Testis (tissue), 2 donors: ENCODE data around the gene TUBG1.

Source experiments
- POLR2A ChIP-seq: fragments of 450-650 bp; IDR thresholded peaks from one replicate; pipeline ENCODE4 v1.6.1; 2017; ENCODE audit warnings: antibody characterized with exemption, mild to moderate bottlenecking, moderate library complexity
- TF ChIP-seq, protein P1 (sequence below), 3 experiments: fragments of 450-650 bp in 2 of 3; fragments of 200-600 bp in 1 of 3; sonication (generic) in 1 of 3; IDR thresholded peaks; one replicate each; pipeline ENCODE4 v1.5.1; 2016 to 2019; ENCODE audit warnings: antibody characterized with exemption in 3 of 3, mild to moderate bottlenecking in 2 of 3, moderate library complexity in 1 of 3

DNA sequence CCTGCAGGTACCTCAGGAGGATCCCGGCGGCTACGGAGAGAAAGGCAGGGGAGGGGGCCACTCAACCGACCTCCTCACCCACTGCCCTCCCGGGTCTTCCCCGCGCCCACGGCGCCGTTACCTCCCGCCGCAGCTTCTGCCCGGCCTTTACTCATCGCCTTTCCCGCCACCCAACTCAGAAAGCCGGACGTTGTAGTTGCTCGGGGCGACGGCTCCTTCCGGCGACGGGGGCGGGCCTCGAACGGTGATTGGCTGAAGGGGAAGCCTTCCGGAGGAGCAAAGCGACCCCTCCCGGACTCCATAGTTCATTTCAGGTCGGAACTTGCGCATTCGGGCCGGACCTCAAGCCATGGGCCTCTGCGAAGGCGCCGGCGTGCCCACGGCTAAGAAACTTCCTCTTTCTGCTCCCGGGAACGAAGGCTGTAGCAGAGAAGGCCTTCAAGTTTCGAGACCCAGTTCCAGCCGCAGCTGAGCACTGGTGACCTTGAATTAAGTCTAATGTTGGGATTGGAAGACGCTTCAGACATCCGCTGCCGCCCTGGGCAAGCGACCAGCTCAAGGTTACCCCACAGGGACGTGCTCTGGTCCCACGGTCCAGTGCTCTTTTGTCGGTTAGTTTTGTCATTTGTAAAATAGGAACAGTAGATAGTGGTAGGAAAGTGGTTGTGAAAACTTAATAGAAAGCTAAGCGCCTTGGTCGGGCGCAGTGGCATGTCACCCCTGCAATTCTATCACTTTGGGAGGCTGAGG, 31.8 kb upstream of the TUBG1 start, which contains the start of gene PSMC3IP:
- TF ChIP-seq, protein P1, sequence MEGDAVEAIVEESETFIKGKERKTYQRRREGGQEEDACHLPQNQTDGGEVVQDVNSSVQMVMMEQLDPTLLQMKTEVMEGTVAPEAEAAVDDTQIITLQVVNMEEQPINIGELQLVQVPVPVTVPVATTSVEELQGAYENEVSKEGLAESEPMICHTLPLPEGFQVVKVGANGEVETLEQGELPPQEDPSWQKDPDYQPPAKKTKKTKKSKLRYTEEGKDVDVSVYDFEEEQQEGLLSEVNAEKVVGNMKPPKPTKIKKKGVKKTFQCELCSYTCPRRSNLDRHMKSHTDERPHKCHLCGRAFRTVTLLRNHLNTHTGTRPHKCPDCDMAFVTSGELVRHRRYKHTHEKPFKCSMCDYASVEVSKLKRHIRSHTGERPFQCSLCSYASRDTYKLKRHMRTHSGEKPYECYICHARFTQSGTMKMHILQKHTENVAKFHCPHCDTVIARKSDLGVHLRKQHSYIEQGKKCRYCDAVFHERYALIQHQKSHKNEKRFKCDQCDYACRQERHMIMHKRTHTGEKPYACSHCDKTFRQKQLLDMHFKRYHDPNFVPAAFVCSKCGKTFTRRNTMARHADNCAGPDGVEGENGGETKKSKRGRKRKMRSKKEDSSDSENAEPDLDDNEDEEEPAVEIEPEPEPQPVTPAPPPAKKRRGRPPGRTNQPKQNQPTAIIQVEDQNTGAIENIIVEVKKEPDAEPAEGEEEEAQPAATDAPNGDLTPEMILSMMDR (IDR thresholded peaks at IDR 0.05) = peak in 2 of 3 experiments; percentile 46 to 60
- no peak for TF ChIP-seq POLR2A
